Measurements from ENCODE around the gene DOCK8.
"Not testable (repeated sequence)": the region's sequence is repeated elsewhere in the genome, so short reads cannot be mapped to it uniquely, and the experiment has no call there.

GRCh38 chr9:213901-214300, 764 bp upstream of the DOCK8 start:
- TF ChIP-seq, protein P1, sequence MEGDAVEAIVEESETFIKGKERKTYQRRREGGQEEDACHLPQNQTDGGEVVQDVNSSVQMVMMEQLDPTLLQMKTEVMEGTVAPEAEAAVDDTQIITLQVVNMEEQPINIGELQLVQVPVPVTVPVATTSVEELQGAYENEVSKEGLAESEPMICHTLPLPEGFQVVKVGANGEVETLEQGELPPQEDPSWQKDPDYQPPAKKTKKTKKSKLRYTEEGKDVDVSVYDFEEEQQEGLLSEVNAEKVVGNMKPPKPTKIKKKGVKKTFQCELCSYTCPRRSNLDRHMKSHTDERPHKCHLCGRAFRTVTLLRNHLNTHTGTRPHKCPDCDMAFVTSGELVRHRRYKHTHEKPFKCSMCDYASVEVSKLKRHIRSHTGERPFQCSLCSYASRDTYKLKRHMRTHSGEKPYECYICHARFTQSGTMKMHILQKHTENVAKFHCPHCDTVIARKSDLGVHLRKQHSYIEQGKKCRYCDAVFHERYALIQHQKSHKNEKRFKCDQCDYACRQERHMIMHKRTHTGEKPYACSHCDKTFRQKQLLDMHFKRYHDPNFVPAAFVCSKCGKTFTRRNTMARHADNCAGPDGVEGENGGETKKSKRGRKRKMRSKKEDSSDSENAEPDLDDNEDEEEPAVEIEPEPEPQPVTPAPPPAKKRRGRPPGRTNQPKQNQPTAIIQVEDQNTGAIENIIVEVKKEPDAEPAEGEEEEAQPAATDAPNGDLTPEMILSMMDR (conservative IDR thresholded peaks at IDR 0.05; ENCODE audit: low read depth, low read length), result not testable (repeated sequence)
- not testable (repeated sequence) for TF ChIP-seq BHLHE40, RFX5 (IDR thresholded peaks at IDR 0.05; ENCODE audit: low read depth, low read length)
